ENCODE measurements around the gene MOSMO.

GRCh38 chr16:21990381-21990944 lies 17.4 kb upstream of the MOSMO start:
- no peak for TF ChIP-seq CTCF (IDR thresholded peaks at IDR 0.05)
- no peak for TF ChIP-seq PBX3 (IDR thresholded peaks at IDR 0.05)
- no peak for TF ChIP-seq EZH2phosphoT487 (IDR thresholded peaks at IDR 0.05; ENCODE audit: borderline replicate concordance, low read depth)
- TF ChIP-seq EP300 (IDR thresholded peaks at IDR 0.05; ENCODE audit: borderline replicate concordance in 1 of 2, low read depth in 1 of 2, low read length in 1 of 2) = no peak
- TF ChIP-seq FOSL2 (IDR thresholded peaks at IDR 0.05; ENCODE audit: borderline replicate concordance, low read depth) = no peak
- no peak for TF ChIP-seq USF1 (IDR thresholded peaks at IDR 0.05; ENCODE audit: borderline replicate concordance, low read depth)
- no peak for TF ChIP-seq RFX5 (IDR thresholded peaks at IDR 0.05; ENCODE audit: low read length)
- no peak for TF ChIP-seq NRF1 (IDR thresholded peaks at IDR 0.05; ENCODE audit: low read depth, low read length)
- TF ChIP-seq FOXM1 (IDR thresholded peaks at IDR 0.05; ENCODE audit: low read depth) = no peak
